Endothelial cell of umbilical vein (primary cell): ENCODE measurements around the gene CENPU. TPM values are rescaled to one million over a fixed set of nuclear protein-coding genes. Genes with fewer than 3 reads are reported as not detected.

Source experiments
- BruUV-seq: library from RNA; stranded (reverse); fragments of 400-500 nt; replicated peaks from 2 replicates; lab custom pipeline; 2021; lab: Mats Ljungman, UMichigan
- CTCF ChIA-PET: fragments of 300-600, 350-600 bp; sonication (Branson Sonifier 250); formaldehyde crosslinking; loops from one replicate; lab custom pipeline; 2021; ENCODE audit warnings: antibody characterized with exemption, inconsistent platforms; lab: Charles Lee
- POLR2A ChIA-PET: fragments of 300-600, 350-600 bp; sonication (Branson Sonifier 250); formaldehyde crosslinking; loops from one replicate; lab custom pipeline; 2021; ENCODE audit warnings: antibody characterized with exemption, inconsistent platforms; lab: Charles Lee
- DNase-seq: peaks from one replicate; pipeline ENCODE4 v3.0.0-alpha.2; 2011; ENCODE audit warnings: low read depth, low spot score
- FAIRE-seq: peaks from 2 replicates; lab custom pipeline; 2011; peaks lifted over from hg19 to GRCh38; lab: Jason Lieb, UNC
- H2AFZ ChIP-seq: 2 replicates; pipeline ENCODE4 v1.6.0; 2012; ENCODE audit warnings: low read depth, low read length, control low read depth, inconsistent platforms
- H3K27ac ChIP-seq: 2 replicates; pipeline ENCODE4 v1.5.1; 2011; ENCODE audit warnings: low read depth, mild to moderate bottlenecking, control low read depth, low read length, moderate library complexity; ENCODE audit not compliant: insufficient read depth
- H3K27me3 ChIP-seq, 2 experiments: 2 replicates each; pipeline versions ENCODE4 v1.6.0 to v1.6.1; 2011; ENCODE audit warnings: low read length in 2 of 2, mixed read lengths in 1 of 2; ENCODE audit not compliant: control insufficient read depth in 2 of 2, insufficient read depth in 2 of 2
- H3K36me3 ChIP-seq, 2 experiments: 2 replicates in 1 of 2; 3 replicates in 1 of 2; pipeline ENCODE4 v1.5.1; 2011; ENCODE audit warnings: low read length in 2 of 2, mild to moderate bottlenecking in 1 of 2, moderate library complexity in 1 of 2; ENCODE audit not compliant: control insufficient read depth in 2 of 2, insufficient read depth in 2 of 2; ENCODE audit errors: extremely low read depth in 1 of 2
- H3K4me1 ChIP-seq: 3 replicates; pipeline ENCODE4 v1.5.1; 2011; ENCODE audit warnings: mild to moderate bottlenecking, low read length; ENCODE audit not compliant: control insufficient read depth, insufficient read depth; ENCODE audit errors: extremely low read depth
- H3K4me2 ChIP-seq: 2 replicates; pipeline ENCODE4 v1.6.1; 2011; ENCODE audit warnings: low read length, control low read depth, mixed read lengths; ENCODE audit not compliant: insufficient read depth
- H3K4me3 ChIP-seq, 3 experiments: fragments of 200-600 bp in 1 of 3; sonication (generic), shearing (Covaris generic) in 1 of 3; replicated peaks in 1 of 3; 2 replicates each; pipeline ENCODE4 v1.5.1; 2011 to 2016; ENCODE audit warnings: control low read depth in 3 of 3, low read length in 3 of 3, mild to moderate bottlenecking in 2 of 3, inconsistent platforms in 1 of 3, low read depth in 1 of 3, moderate library complexity in 1 of 3; ENCODE audit not compliant: insufficient read depth in 1 of 3
- H3K79me2 ChIP-seq: 2 replicates; pipeline ENCODE4 v1.6.0; 2012; ENCODE audit warnings: low read length, inconsistent platforms; ENCODE audit not compliant: control insufficient read depth, insufficient read depth
- H3K9ac ChIP-seq: replicated peaks from 2 replicates; pipeline ENCODE3; 2011; ENCODE audit warnings: low read length, control low read depth; ENCODE audit not compliant: insufficient read depth; ENCODE audit errors: extremely low read depth
- H3K9me1 ChIP-seq: replicated peaks from 3 replicates; pipeline ENCODE4 v1.6.0; 2011; ENCODE audit warnings: mild to moderate bottlenecking, low read length; ENCODE audit not compliant: control insufficient read depth, insufficient read depth; ENCODE audit errors: extremely low read depth
- H3K9me3 ChIP-seq: replicated peaks from 2 replicates; pipeline ENCODE4 v1.5.1; 2012; ENCODE audit warnings: low read length, inconsistent platforms; ENCODE audit not compliant: control insufficient read depth, insufficient read depth
- H4K20me1 ChIP-seq: replicated peaks from 2 replicates; pipeline ENCODE3; 2011; ENCODE audit warnings: mild to moderate bottlenecking, low read length; ENCODE audit not compliant: control insufficient read depth, insufficient read depth; ENCODE audit errors: extremely low read depth
- EZH2 ChIP-seq: IDR thresholded peaks from 2 replicates; pipeline ENCODE4 v1.6.1; 2012; ENCODE audit warnings: borderline replicate concordance, low read depth, mild to moderate bottlenecking, moderate library complexity, low read length, inconsistent platforms; ENCODE audit not compliant: severe bottlenecking
- FOS ChIP-seq: IDR thresholded peaks from 2 replicates; pipeline ENCODE4 v1.6.1; 2011; ENCODE audit warnings: mild to moderate bottlenecking, low read length, moderate library complexity, borderline replicate concordance; ENCODE audit not compliant: insufficient read depth
- GATA2 ChIP-seq: IDR thresholded peaks from 2 replicates; pipeline ENCODE4 v1.7.0; 2011; ENCODE audit warnings: low read depth, mild to moderate bottlenecking, moderate library complexity, mixed read lengths, low read length; ENCODE audit not compliant: insufficient read length, insufficient read depth
- JUN ChIP-seq: IDR thresholded peaks from 2 replicates; pipeline ENCODE4 v1.6.1; 2011; ENCODE audit warnings: borderline replicate concordance, low read depth; ENCODE audit not compliant: insufficient read length, insufficient read depth
- MYC ChIP-seq: IDR thresholded peaks from one replicate; pipeline ENCODE4 v1.6.1; 2011; ENCODE audit warnings: mild to moderate bottlenecking, low read depth, low read length
- POLR2A ChIP-seq: IDR thresholded peaks from 2 replicates; pipeline ENCODE4 v1.6.1; 2012; ENCODE audit warnings: low read depth, mild to moderate bottlenecking, control low read depth, low read length
- POLR2AphosphoS5 ChIP-seq: IDR thresholded peaks from 2 replicates; pipeline ENCODE4 v1.6.1; 2012; ENCODE audit warnings: low read depth, mild to moderate bottlenecking, control low read depth, low read length, moderate library complexity; ENCODE audit not compliant: insufficient read depth
- dilution Hi-C: fragments of 300-500 bp; cut with MboI; formaldehyde crosslinking; loops from one replicate; pipeline ENCODE4 v1.15.0; 2019; ENCODE audit warnings: low sequenced_read_pairs; ENCODE audit not compliant: extremely low pct_ligation_motif_present
- intact Hi-C: fragments of 100-400 bp; cut with micrococcal nuclease; formaldehyde crosslinking; loops from one replicate; pipeline ENCODE4 v1.10.0; 2022
- polyA plus RNA-seq, 4 experiments: library from polyadenylated mRNA; depleted of rRNA in 3 of 4; stranded (reverse) in 3 of 4; unstranded in 1 of 4; fragments of >200 nt; gene quantifications; 2 replicates each; pipeline versions ENCODE4 v1.2.1 to v1.2.3, GENCODE V29; 2011 to 2012; ENCODE audit warnings: missing spikeins in 1 of 4
- total RNA-seq: library from RNA; stranded (reverse); gene quantifications from 2 replicates; pipeline ENCODE4 v1.2.3, GENCODE V29; 2021
- TF ChIP-seq, protein P1 (sequence below), 2 donors: IDR thresholded peaks; 1 replicate in 1 of 2; 2 replicates in 1 of 2; pipeline ENCODE4 v1.5.1; 2011; ENCODE audit warnings: low read length in 2 of 2, mild to moderate bottlenecking in 2 of 2, moderate library complexity in 2 of 2, control low read depth in 1 of 2, inconsistent platforms in 1 of 2, low read depth in 1 of 2; ENCODE audit not compliant: insufficient read depth in 1 of 2; ENCODE audit errors: extremely low read depth in 1 of 2
- TF ChIP-seq, protein P2 (sequence below): IDR thresholded peaks from 2 replicates; pipeline ENCODE4 v1.6.1; 2011; ENCODE audit not compliant: insufficient read depth, insufficient read length

The CENPU gene
- total and polyA plus RNA-seq, 2 donors (not counting 3 experiments of a cell fraction or from before 2014, with no cell fraction given): 7.0 to 37.9 TPM

DNA sequence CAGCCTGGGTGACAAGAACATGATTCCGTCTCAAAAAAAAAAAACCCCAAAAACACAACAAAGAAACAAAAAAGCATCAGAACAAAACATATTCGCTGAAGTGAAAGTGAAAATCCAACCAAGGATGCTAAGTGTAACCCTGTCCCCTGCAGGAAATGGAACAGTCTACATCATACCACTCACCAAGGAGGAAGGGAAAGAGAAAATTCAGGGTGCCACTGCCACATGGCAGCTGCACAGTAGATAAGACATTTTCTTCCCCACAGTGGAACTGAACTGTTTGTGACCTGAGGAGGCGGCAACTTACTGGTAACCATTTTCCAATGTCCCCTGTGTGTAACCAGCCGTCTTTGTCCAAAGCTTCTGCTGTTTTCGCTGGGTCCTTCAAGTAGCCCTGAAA lies 28.2 kb upstream of the CENPU start:
- dilution Hi-C loops (no loop called here), intact Hi-C loops (no loop called here)
- H3K36me3 ChIP-seq: peaks cover 0 to 2% of the 10 kb centered on the region in 2 experiments
- no peaks in the 10 kb centered on the region for H3K9me3 ChIP-seq
- H3K4me1 ChIP-seq: no peaks in the 10 kb centered on the region
- H3K27ac ChIP-seq: no peak overlapping the region
- CTCF ChIA-PET: no interaction called here
- no peak overlapping the region for H2AFZ ChIP-seq
- no peaks in the 10 kb centered on the region for H3K27me3 ChIP-seq
- H3K4me3 ChIP-seq: no peak overlapping the region
- no peak for TF ChIP-seq JUN
- no peak for TF ChIP-seq POLR2A
- no peak for TF ChIP-seq FOS
- no peak for TF ChIP-seq GATA2
- no peak for TF ChIP-seq EZH2
- TF ChIP-seq, protein P1, sequence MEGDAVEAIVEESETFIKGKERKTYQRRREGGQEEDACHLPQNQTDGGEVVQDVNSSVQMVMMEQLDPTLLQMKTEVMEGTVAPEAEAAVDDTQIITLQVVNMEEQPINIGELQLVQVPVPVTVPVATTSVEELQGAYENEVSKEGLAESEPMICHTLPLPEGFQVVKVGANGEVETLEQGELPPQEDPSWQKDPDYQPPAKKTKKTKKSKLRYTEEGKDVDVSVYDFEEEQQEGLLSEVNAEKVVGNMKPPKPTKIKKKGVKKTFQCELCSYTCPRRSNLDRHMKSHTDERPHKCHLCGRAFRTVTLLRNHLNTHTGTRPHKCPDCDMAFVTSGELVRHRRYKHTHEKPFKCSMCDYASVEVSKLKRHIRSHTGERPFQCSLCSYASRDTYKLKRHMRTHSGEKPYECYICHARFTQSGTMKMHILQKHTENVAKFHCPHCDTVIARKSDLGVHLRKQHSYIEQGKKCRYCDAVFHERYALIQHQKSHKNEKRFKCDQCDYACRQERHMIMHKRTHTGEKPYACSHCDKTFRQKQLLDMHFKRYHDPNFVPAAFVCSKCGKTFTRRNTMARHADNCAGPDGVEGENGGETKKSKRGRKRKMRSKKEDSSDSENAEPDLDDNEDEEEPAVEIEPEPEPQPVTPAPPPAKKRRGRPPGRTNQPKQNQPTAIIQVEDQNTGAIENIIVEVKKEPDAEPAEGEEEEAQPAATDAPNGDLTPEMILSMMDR (IDR thresholded peaks at IDR 0.05; ENCODE audit: extremely low read depth in 1 of 2, insufficient read depth in 1 of 2, low read depth in 1 of 2, low read length in 2 of 2): no peak
- no peak for TF ChIP-seq MYC
- TF ChIP-seq, protein P2, sequence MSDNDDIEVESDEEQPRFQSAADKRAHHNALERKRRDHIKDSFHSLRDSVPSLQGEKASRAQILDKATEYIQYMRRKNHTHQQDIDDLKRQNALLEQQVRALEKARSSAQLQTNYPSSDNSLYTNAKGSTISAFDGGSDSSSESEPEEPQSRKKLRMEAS: no peak
- TF ChIP-seq POLR2AphosphoS5: no peak
- H3K9ac ChIP-seq: no peak overlapping the region
- H3K79me2 ChIP-seq: no peaks in the 10 kb centered on the region
- H4K20me1 ChIP-seq: no peaks in the 10 kb centered on the region
- H3K4me2 ChIP-seq: no peak overlapping the region
- DNase-seq (no peak), FAIRE-seq (no peak)
- no peaks in the 10 kb centered on the region for H3K9me1 ChIP-seq
- BruUV-seq: no TSS peak
- POLR2A ChIA-PET: no interaction called here
